Measurements from ENCODE around the gene THSD7B.

THSD7B gene

DNA sequence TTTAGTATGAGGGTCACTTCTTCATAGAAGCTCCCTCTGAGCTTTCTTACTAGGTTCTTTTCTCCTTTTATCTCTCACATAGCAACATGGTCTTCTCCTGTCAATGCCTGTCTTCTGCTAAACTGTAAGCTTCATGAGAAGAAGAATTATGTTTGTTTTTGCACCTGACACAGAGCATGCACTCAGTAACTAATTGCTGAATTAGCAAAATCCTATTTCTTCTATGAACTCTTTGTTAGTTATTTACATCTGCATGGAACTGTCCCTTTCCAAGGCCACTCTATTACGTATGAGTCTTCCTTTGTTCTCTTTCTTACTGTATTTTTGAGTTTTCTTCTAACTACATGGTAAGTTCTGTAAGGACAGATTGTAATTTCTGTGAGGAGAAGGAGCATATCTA is 63.4 kb downstream of the THSD7B start:
- no peaks in the 10 kb centered on the region for H3K27me3 Mint-ChIP-seq
- no peaks in the 10 kb centered on the region for H3K36me3 Mint-ChIP-seq (ENCODE audit: insufficient read depth)
- no peak overlapping the region for H3K27ac Mint-ChIP-seq (ENCODE audit: low read depth)
- no peak overlapping the region for H3K4me3 Mint-ChIP-seq
- DNase-seq (ENCODE audit: low spot score in 2 of 2): no peak
- ATAC-seq (replicated peaks; ENCODE audit: extremely low read depth, poor library complexity, severe bottlenecking): no peak
- H3K9me3 Mint-ChIP-seq: no peaks in the 10 kb centered on the region
- no peaks in the 10 kb centered on the region for H3K4me1 Mint-ChIP-seq

DNA sequence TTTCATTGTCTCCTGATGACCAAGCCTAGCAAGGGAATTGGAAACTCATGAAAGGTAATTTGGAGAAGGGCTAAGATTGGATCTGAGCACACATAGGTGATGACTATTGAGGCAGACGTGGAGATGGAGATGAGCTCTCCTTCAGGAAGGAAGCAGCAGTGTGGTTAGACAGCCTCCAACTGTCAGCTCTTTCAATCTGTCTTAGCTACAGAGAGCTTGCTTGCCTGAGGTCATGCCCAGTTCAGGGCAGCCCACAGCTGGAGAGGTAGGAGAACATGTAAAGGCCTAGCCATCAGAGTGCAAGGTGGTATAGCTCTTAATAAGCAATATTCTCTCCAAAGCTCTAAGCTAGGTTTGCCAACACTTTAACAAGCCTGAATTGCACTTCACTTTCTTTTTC is 79.2 kb downstream of the THSD7B start:
- Mint-ChIP-seq H3K9me3 (no peaks in the 10 kb centered on the region), H3K36me3 (ENCODE audit: insufficient read depth) (no peaks in the 10 kb centered on the region), H3K4me1 (no peaks in the 10 kb centered on the region), H3K4me3 (no peak overlapping the region), H3K27me3 (no peaks in the 10 kb centered on the region), H3K27ac (ENCODE audit: low read depth) (no peak overlapping the region)
- DNase-seq (ENCODE audit: low spot score in 2 of 2): no peak
- no peak for ATAC-seq (replicated peaks; ENCODE audit: extremely low read depth, poor library complexity, severe bottlenecking)

DNA sequence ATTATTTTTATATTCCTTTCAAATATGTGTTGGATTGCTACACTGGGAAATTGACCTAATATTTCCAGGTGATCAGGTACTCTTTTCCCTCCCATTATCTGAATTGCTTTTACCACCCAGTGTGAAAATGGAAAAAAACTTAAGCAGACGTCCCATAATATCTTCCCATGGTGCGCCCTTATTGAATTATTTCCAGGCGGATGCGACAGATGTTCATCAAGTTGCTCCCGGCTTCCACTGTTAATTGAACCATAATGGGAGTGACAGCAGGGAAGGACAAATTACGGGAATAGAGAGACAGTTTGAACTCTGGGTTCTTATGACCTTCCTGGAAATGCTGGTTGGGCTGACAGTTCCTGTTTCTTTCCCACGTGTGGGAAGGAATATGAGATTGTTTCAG is 93.3 kb downstream of the THSD7B start:
- no peaks in the 10 kb centered on the region for H3K4me1 Mint-ChIP-seq
- ATAC-seq (replicated peaks; ENCODE audit: extremely low read depth, poor library complexity, severe bottlenecking): no peak
- H3K4me3 Mint-ChIP-seq: no peak overlapping the region
- no peaks in the 10 kb centered on the region for H3K36me3 Mint-ChIP-seq (ENCODE audit: insufficient read depth)
- H3K9me3 Mint-ChIP-seq: peaks cover 4% of the 10 kb centered on the region
- no peak overlapping the region for H3K27ac Mint-ChIP-seq (ENCODE audit: low read depth)
- no peak for DNase-seq (ENCODE audit: low spot score in 2 of 2)
- no peaks in the 10 kb centered on the region for H3K27me3 Mint-ChIP-seq

DNA sequence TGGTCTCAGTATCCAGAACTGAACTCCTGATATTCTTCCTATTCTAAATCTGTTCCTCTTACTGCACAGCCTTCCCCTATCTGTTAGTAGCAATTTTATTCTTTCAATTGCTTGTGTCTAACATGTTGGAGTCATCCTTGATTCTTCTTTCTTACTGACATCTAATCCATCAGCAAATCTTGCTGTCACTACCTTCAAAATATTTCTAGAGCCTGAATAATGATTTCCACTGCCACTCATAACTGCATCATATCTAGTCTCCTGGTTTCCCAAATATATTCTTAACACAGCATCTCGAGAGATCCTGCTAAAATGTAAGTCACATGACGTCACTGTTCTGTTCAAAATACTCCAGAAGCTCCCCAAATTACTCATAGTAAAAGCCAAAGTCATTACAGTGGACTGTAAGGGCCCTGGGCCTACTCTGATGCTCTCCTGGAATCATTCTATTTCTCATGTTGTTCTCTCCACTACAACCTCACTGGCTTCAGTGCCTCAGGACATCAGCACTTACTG is 95.2 kb downstream of the THSD7B start:
- H3K4me3 Mint-ChIP-seq: no peak overlapping the region
- no peaks in the 10 kb centered on the region for H3K4me1 Mint-ChIP-seq
- DNase-seq (ENCODE audit: low spot score in 2 of 2) (no peak), ATAC-seq (replicated peaks; ENCODE audit: extremely low read depth, poor library complexity, severe bottlenecking) (no peak)
- peaks cover 4% of the 10 kb centered on the region for H3K9me3 Mint-ChIP-seq
- H3K27ac Mint-ChIP-seq (ENCODE audit: low read depth): no peak overlapping the region
- H3K36me3 Mint-ChIP-seq (ENCODE audit: insufficient read depth): no peaks in the 10 kb centered on the region
- H3K27me3 Mint-ChIP-seq: no peaks in the 10 kb centered on the region

DNA sequence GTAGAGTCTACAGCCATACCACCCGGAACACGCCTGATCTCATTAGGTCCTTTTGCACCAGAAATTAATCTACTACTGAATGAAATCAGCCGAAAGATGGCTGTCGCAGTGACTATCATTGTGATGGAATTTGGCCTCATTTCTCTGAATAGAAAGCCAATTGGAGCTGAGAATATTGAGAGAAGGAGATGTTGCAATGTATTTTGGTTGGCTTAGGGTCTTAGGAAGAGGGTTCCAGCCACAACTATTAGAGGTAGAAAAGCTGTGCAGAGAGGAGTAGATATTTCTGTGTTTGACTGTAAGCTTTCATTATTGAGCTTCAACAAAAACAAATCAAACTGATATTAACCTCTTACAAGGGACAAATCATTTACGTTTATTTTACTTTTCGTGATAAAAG is 98.1 kb downstream of the THSD7B start:
- Mint-ChIP-seq H3K4me3 (no peak overlapping the region), H3K27me3 (no peaks in the 10 kb centered on the region), H3K36me3 (ENCODE audit: insufficient read depth) (no peaks in the 10 kb centered on the region), H3K9me3 (no peaks in the 10 kb centered on the region), H3K27ac (ENCODE audit: low read depth) (no peak overlapping the region), H3K4me1 (no peaks in the 10 kb centered on the region)
- DNase-seq (ENCODE audit: low spot score in 2 of 2): no peak
- no peak for ATAC-seq (replicated peaks; ENCODE audit: extremely low read depth, poor library complexity, severe bottlenecking)

DNA sequence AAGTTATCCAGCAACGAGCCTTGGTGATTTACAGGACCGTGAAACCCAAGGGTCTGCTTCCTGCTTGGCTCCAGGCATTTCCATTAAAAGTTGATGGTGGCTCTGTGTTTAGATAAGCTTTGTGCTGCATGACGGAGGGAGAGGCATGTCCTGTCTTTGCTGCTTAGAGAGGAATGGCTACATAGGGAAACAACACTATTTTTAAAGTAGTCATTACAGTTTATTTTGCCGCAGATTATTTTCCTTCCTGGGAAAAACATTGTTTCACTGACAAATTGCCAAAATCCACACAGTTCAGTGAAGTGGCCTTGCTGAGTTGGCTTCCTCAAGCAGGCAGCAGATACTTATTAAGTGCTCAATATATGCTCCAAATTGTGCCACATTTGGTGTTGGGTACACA is 98.5 kb downstream of the THSD7B start:
- Mint-ChIP-seq H3K27me3 (no peaks in the 10 kb centered on the region), H3K9me3 (no peaks in the 10 kb centered on the region), H3K36me3 (ENCODE audit: insufficient read depth) (no peaks in the 10 kb centered on the region), H3K4me3 (no peak overlapping the region), H3K27ac (ENCODE audit: low read depth) (no peak overlapping the region), H3K4me1 (no peaks in the 10 kb centered on the region)
- ATAC-seq (replicated peaks; ENCODE audit: extremely low read depth, poor library complexity, severe bottlenecking) (no peak), DNase-seq (ENCODE audit: low spot score in 2 of 2) (no peak)

DNA sequence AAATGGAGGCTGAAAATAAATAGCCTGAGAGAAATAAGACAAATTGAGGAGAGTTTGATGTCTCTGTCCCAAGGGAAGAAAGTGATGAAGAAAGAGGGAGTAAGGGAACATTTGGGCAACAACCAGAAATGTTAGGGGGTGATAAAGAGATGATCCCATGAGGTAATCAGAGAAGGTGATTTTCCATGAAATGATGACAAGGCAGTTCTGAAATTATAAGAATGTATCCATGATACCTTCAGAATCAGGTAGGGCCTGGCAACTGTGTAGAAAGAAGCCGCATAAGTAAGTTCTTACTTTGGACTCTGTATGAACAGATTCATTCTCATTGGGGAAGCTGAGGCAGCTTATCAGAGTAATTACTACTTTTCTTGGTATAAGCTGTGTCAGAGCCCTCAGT is 106.1 kb downstream of the THSD7B start:
- no peaks in the 10 kb centered on the region for H3K36me3 Mint-ChIP-seq (ENCODE audit: insufficient read depth)
- peaks cover 5% of the 10 kb centered on the region for H3K9me3 Mint-ChIP-seq
- ATAC-seq (replicated peaks; ENCODE audit: extremely low read depth, poor library complexity, severe bottlenecking) (no peak), DNase-seq (ENCODE audit: low spot score in 2 of 2) (no peak)
- H3K4me1 Mint-ChIP-seq: no peaks in the 10 kb centered on the region
- no peak overlapping the region for H3K4me3 Mint-ChIP-seq
- no peak overlapping the region for H3K27ac Mint-ChIP-seq (ENCODE audit: low read depth)
- H3K27me3 Mint-ChIP-seq: no peaks in the 10 kb centered on the region

DNA sequence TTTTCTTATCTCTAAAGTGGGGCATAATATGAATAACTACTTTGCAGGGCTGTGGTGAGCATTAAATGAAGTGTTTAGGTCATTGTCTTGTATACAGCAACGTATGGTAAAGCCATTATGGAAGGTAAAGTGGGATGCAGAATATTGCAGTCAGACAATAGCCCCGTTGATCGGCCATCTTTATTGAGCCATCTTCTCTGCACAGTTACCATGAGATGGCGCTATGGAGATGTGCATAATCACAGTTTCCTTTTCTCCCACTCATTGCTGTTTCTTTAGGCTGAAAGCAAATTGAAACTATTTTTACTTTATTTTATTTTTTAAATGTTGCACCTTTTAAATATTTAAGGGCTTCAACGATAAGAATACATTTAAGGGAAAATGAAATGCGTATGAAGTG is 108.9 kb downstream of the THSD7B start:
- peaks cover 5% of the 10 kb centered on the region for H3K9me3 Mint-ChIP-seq
- ATAC-seq (replicated peaks; ENCODE audit: extremely low read depth, poor library complexity, severe bottlenecking) (no peak), DNase-seq (ENCODE audit: low spot score in 2 of 2) (no peak)
- no peaks in the 10 kb centered on the region for H3K27me3 Mint-ChIP-seq
- no peak overlapping the region for H3K4me3 Mint-ChIP-seq
- no peaks in the 10 kb centered on the region for H3K36me3 Mint-ChIP-seq (ENCODE audit: insufficient read depth)
- no peak overlapping the region for H3K27ac Mint-ChIP-seq (ENCODE audit: low read depth)
- no peaks in the 10 kb centered on the region for H3K4me1 Mint-ChIP-seq

DNA sequence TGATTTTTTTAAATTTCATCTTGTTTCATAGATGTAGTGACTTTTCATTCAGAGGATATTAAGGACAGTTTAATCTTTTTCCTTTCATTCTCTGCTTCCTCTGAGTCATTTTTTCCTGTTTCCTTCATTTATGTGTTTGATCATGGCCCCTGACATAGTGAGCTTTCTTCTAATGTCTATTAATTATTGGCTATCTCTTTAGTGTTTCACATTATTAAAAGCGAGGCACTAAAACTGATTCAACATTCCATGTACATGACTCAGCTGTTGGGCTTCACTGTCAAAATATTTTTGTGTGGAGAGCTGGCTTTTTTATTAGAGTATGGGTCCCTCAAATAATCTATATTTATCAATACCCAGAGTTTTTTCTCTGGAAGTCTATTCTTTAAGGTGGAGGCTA is 125.8 kb downstream of the THSD7B start:
- no peaks in the 10 kb centered on the region for H3K27me3 Mint-ChIP-seq
- DNase-seq (ENCODE audit: low spot score in 2 of 2): no peak
- H3K4me3 Mint-ChIP-seq: no peak overlapping the region
- ATAC-seq (replicated peaks; ENCODE audit: extremely low read depth, poor library complexity, severe bottlenecking): no peak
- H3K4me1 Mint-ChIP-seq: no peaks in the 10 kb centered on the region
- H3K27ac Mint-ChIP-seq (ENCODE audit: low read depth): no peak overlapping the region
- peaks cover 6% of the 10 kb centered on the region for H3K9me3 Mint-ChIP-seq
- no peaks in the 10 kb centered on the region for H3K36me3 Mint-ChIP-seq (ENCODE audit: insufficient read depth)

DNA sequence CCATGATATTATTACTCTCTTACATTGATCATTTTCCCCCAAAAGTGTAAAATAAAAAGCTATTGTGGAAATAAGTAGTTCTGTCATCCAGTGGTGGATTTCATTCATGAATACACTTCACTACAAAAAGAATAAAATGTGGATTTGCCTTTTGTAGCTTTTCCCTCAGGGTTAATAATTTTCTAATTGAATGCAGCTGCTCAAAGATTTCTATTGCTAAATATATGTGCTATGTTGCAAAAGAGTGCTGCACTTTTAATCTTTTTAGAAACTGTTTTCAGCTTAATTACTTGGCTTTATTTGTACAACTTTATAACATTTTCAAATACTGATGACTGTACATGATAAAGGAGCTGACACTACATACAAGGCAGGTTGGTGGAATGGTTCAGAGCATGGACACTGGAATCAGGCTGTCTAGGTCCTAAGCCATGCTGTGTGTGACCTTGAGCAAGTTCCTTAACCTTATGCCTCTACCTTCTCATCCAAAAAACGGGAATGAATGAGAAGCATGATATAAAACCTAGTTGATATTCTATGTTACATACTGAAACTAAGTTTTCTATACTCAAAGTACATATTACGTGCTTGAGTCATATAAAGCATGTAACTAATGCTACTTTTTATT is 128.8 kb downstream of the THSD7B start:
- no peaks in the 10 kb centered on the region for H3K4me1 Mint-ChIP-seq
- peaks cover 5% of the 10 kb centered on the region for H3K9me3 Mint-ChIP-seq
- no peaks in the 10 kb centered on the region for H3K36me3 Mint-ChIP-seq (ENCODE audit: insufficient read depth)
- no peak overlapping the region for H3K27ac Mint-ChIP-seq (ENCODE audit: low read depth)
- no peaks in the 10 kb centered on the region for H3K27me3 Mint-ChIP-seq
- DNase-seq (ENCODE audit: low spot score in 2 of 2) (no peak), ATAC-seq (replicated peaks; ENCODE audit: extremely low read depth, poor library complexity, severe bottlenecking) (no peak)
- no peak overlapping the region for H3K4me3 Mint-ChIP-seq

DNA sequence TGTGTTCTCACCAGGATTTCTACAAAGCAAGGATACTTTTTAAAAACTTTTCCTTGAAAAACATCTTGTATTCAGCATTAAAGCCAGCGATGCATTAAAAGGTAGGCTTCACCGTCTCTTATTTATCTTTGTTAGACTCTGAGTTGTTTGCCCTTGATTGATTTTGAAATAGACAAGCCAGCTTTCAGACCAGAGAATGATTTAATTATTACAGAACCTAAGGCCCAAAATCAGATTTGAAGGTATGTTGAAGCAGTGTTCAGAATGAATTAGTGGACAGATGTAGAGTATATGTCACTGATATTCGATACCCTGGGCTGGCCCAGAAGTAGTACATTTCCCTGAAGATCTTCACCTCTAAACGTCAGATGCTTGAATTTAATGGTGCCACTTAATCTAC is 136.4 kb downstream of the THSD7B start:
- Mint-ChIP-seq H3K36me3 (ENCODE audit: insufficient read depth) (no peaks in the 10 kb centered on the region), H3K27ac (ENCODE audit: low read depth) (no peak overlapping the region), H3K27me3 (no peaks in the 10 kb centered on the region), H3K9me3 (no peaks in the 10 kb centered on the region), H3K4me1 (no peaks in the 10 kb centered on the region), H3K4me3 (no peak overlapping the region)
- no peak for DNase-seq (ENCODE audit: low spot score in 2 of 2)
- ATAC-seq (replicated peaks; ENCODE audit: extremely low read depth, poor library complexity, severe bottlenecking): no peak

DNA sequence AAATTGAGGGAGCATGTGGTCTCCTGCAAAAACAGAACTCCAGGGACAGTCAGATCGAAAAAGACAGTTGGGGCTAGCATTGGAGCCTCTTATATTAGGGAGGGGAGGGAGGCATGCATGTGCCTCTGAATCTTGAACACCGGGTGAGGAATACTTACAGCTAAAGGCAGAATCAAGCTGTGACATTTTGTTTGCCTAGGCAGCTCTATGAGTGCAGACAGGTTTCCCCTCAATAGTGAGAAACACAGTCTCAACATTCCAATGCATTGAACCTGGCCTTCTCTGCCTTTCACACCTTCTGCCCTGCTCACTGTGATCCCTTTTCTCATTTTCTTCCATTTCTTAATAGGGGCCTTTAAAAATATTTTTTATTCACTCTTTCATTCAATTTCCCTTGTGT is 140.4 kb downstream of the THSD7B start:
- DNase-seq (ENCODE audit: low spot score in 2 of 2) (no peak), ATAC-seq (replicated peaks; ENCODE audit: extremely low read depth, poor library complexity, severe bottlenecking) (no peak)
- Mint-ChIP-seq H3K4me3 (no peak overlapping the region), H3K27me3 (no peaks in the 10 kb centered on the region), H3K27ac (ENCODE audit: low read depth) (no peak overlapping the region), H3K4me1 (no peaks in the 10 kb centered on the region), H3K9me3 (no peaks in the 10 kb centered on the region), H3K36me3 (ENCODE audit: insufficient read depth) (no peaks in the 10 kb centered on the region)

DNA sequence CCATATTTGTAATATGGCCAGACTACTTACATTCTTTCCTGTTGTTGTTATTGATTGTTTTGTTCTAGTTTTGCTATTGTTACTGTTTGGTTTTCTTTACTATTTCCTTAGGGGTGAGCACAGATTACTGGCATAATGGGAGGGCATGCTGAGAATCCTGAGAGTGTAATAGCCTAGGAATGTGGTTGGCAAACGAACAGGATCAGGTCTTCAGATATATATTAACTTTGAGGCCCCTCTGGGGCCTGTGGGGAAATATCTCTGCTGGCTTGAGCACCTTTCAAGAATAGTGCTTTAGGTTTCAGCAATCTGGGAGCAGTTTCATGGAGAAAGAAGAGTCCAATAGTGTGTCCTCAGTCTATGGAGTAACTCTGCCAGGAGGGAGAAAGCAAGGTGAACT is 144.4 kb downstream of the THSD7B start:
- Mint-ChIP-seq H3K9me3 (no peaks in the 10 kb centered on the region), H3K4me1 (no peaks in the 10 kb centered on the region), H3K27me3 (no peaks in the 10 kb centered on the region), H3K36me3 (ENCODE audit: insufficient read depth) (peaks cover 1% of the 10 kb centered on the region), H3K4me3 (no peak overlapping the region), H3K27ac (ENCODE audit: low read depth) (no peak overlapping the region)
- ATAC-seq (replicated peaks; ENCODE audit: extremely low read depth, poor library complexity, severe bottlenecking) (no peak), DNase-seq (ENCODE audit: low spot score in 2 of 2) (no peak)

DNA sequence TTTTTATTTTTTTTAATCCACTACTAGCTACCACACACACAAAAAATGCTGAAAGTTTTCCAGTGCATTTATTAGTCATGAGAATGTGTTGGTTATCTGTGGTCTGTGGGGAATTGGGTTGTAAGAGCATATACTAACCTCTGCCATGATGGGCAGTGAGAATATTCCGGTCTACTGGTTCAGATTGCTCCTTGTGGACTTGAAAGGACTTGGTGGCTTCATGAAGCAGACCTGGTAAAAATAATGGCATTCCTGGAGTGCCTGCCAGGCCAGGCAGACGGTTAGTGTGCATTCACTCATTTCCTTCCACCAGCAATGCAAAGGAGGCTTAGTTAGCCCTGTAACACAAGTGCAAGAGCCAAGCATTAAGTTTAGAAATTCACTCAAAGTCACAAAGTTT is 150.8 kb downstream of the THSD7B start:
- H3K36me3 Mint-ChIP-seq (ENCODE audit: insufficient read depth): peaks cover 1% of the 10 kb centered on the region
- DNase-seq (ENCODE audit: low spot score in 2 of 2): no peak

More for the DNA sequence above, 150.8 kb downstream of the THSD7B start:
- no peaks in the 10 kb centered on the region for H3K27me3 Mint-ChIP-seq
- no peaks in the 10 kb centered on the region for H3K4me1 Mint-ChIP-seq
- no peaks in the 10 kb centered on the region for H3K9me3 Mint-ChIP-seq
- ATAC-seq (replicated peaks; ENCODE audit: extremely low read depth, poor library complexity, severe bottlenecking): no peak
- H3K4me3 Mint-ChIP-seq: no peak overlapping the region
- H3K27ac Mint-ChIP-seq (ENCODE audit: low read depth): no peak overlapping the region

Data from central memory CD8-positive, alpha-beta T cell (primary cell).